Lower lobe of right lung (tissue), 2 donors: ENCODE measurements around the gene LGR6. TPM values are rescaled to one million over a fixed set of nuclear protein-coding genes. Genes with fewer than 3 reads are reported as not detected.

Source experiments
- ATAC-seq, 2 donors: fragments of 200-7000 bp; cut with Tn5 transposase; one replicate each; pipeline ENCODE4 v1.9.1; 2020 to 2022; ENCODE audit warnings: mild to moderate bottlenecking in 2 of 2, moderate library complexity in 2 of 2
- DNase-seq: peaks from one replicate; pipeline ENCODE4 v3.0.0-alpha.2; 2020
- H3K27ac ChIP-seq: fragments of 200-600 bp; one replicate; pipeline ENCODE4 v1.8.0; 2022
- H3K27me3 ChIP-seq: fragments of 200-600 bp; one replicate; pipeline ENCODE4 v1.8.0; 2022; ENCODE audit warnings: low read depth
- H3K36me3 ChIP-seq: fragments of 200-600 bp; one replicate; pipeline ENCODE4 v1.8.0; 2022; ENCODE audit warnings: mild to moderate bottlenecking
- H3K4me1 ChIP-seq: fragments of 200-600 bp; one replicate; pipeline ENCODE4 v1.8.0; 2022
- H3K4me3 ChIP-seq: fragments of 200-600 bp; one replicate; pipeline ENCODE4 v1.8.0; 2022; ENCODE audit warnings: mild to moderate bottlenecking
- H3K9me3 ChIP-seq: fragments of 200-600 bp; one replicate; pipeline ENCODE4 v1.8.0; 2022
- intact Hi-C: fragments of 100-400 bp; cut with DNase I; formaldehyde crosslinking; loops from one replicate; pipeline ENCODE4 v1.11.0; 2022
- total RNA-seq: library from RNA; stranded (reverse); fragmentation: NEBNext Ultra II Directional; extraction: Animal tissue kit (Norgen Biotek cat#: 25700); gene quantifications from one replicate; pipeline ENCODE4 v1.2.1, GENCODE V29; 2021
- TF ChIP-seq, protein P1 (sequence below): fragments of 200-600 bp; IDR thresholded peaks from one replicate; pipeline ENCODE4 v1.8.0; 2022; ENCODE audit warnings: antibody characterized with exemption, mild to moderate bottlenecking
- donor health status: DM: no; HTN: yes; CAD: no; lungs with severe emphysema.

The LGR6 gene
- total RNA-seq, 1 donor from 2014 or later: 1.7 TPM

DNA sequence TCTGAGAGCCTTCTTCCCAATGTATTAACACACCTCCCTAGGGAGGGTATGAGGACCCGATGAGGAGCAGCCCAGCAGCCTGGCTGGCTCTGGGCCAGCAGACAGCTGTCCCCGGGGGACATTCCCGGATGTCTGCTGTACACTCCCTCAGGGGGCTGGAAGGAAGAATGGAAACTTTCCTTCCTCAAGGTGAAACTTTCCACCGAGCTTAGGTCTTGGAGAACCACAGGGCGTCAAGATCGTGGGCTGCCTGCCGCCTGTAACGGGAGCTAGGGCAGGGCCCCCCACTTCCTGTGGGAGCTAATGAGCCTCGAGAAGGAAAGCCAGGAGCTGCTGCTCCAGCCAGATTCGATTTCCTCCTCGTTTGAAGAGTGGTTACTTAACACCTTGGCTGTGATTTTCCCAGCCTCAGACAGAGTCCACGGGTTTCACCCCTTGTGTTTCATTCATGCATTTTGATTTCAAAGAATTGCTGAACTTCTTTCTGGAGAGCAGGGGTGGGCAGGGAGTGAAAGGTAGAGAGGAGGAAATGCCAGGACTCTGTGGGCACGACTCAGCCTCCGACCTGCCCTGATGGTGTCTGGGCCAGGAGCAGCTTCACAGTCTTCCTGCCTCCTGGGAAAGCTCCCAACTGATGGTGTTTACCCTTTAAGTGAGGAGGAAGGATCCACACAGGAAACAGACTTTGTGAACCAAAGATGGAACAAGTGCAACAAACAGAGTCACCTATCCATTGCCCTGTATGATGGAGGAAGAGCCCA lies 118.5 kb downstream of the LGR6 start:
- intact Hi-C loops: loop anchor here (10.0 kb wide), 1 partner anchor 117 kb away; the partner anchor contains the start of gene LGR6
- Histone ChIP-seq H3K4me1 (peaks cover 6% of the 10 kb centered on the region), H3K9me3 (no peaks in the 10 kb centered on the region), H3K4me3 (no peak overlapping the region), H3K27ac (no peak overlapping the region), H3K27me3 (no peaks in the 10 kb centered on the region), H3K36me3 (no peaks in the 10 kb centered on the region)
- ATAC-seq (peak in 1 of 2 donors; percentile 28), DNase-seq (no peak)
- TF ChIP-seq, protein P1, sequence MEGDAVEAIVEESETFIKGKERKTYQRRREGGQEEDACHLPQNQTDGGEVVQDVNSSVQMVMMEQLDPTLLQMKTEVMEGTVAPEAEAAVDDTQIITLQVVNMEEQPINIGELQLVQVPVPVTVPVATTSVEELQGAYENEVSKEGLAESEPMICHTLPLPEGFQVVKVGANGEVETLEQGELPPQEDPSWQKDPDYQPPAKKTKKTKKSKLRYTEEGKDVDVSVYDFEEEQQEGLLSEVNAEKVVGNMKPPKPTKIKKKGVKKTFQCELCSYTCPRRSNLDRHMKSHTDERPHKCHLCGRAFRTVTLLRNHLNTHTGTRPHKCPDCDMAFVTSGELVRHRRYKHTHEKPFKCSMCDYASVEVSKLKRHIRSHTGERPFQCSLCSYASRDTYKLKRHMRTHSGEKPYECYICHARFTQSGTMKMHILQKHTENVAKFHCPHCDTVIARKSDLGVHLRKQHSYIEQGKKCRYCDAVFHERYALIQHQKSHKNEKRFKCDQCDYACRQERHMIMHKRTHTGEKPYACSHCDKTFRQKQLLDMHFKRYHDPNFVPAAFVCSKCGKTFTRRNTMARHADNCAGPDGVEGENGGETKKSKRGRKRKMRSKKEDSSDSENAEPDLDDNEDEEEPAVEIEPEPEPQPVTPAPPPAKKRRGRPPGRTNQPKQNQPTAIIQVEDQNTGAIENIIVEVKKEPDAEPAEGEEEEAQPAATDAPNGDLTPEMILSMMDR: no peak

GRCh38 chr1:202315576-202316168 lies 122.1 kb downstream of the LGR6 start:
- DNase-seq (peak; percentile 82), ATAC-seq (peak; percentile 86 to 87)
- no peaks in the 10 kb centered on the region for H3K36me3 ChIP-seq
- H3K4me3 ChIP-seq: no peak overlapping the region
- H3K27ac ChIP-seq: no peak overlapping the region
- H3K4me1 ChIP-seq: peaks cover 6% of the 10 kb centered on the region
- TF ChIP-seq, protein P1: peak; percentile 92
- intact Hi-C loops: loop anchor here (10.0 kb wide), 1 partner anchor 121 kb away; the partner anchor contains the start of gene LGR6
- no peaks in the 10 kb centered on the region for H3K9me3 ChIP-seq
- no peaks in the 10 kb centered on the region for H3K27me3 ChIP-seq

- TF ChIP-seq, protein P1: no peak
- intact Hi-C loops: loop anchor here (10.0 kb wide), 1 partner anchor 121 kb away; the partner anchor contains the start of gene LGR6
Observed at GRCh38 chr1:202316186-202316585, 122.6 kb downstream of the LGR6 start.

GRCh38 chr1:202317941-202318925 lies 124.6 kb downstream of the LGR6 start:
- TF ChIP-seq, protein P1: no peak
- no peaks in the 10 kb centered on the region for H3K36me3 ChIP-seq
- H3K9me3 ChIP-seq: no peaks in the 10 kb centered on the region
- DNase-seq: no peak
- intact Hi-C loops: loop anchor here (10.0 kb wide), 1 partner anchor 123 kb away; the partner anchor contains the start of gene LGR6
- no peak for ATAC-seq
- no peak overlapping the region for H3K4me3 ChIP-seq
- no peaks in the 10 kb centered on the region for H3K4me1 ChIP-seq
- H3K27ac ChIP-seq: no peak overlapping the region
- H3K27me3 ChIP-seq: no peaks in the 10 kb centered on the region

More at GRCh38 chr1:202316186-202316585, 122.6 kb downstream of the LGR6 start:
- H3K36me3 ChIP-seq: no peaks in the 10 kb centered on the region
- no peak overlapping the region for H3K27ac ChIP-seq
- H3K4me3 ChIP-seq: no peak overlapping the region
- H3K9me3 ChIP-seq: no peaks in the 10 kb centered on the region
- H3K27me3 ChIP-seq: no peaks in the 10 kb centered on the region
- H3K4me1 ChIP-seq: peaks cover 6% of the 10 kb centered on the region
- DNase-seq: no peak
- ATAC-seq: no peak
